K562 (cell line): Measurements from ENCODE around the gene FOXR1. TPM values are rescaled to one million over a fixed set of nuclear protein-coding genes. Genes with fewer than 3 reads are reported as not detected.
A peak's percentile ranks its signal among the peaks of the same experiment; 100 is the strongest.

ENCODE experiments used
- BMI1 ChIP-seq: fragments of 150-350 bp; IDR thresholded peaks from 2 replicates; pipeline ENCODE4 v1.6.1; 2014; ENCODE audit warnings: low read length
- C11orf30 ChIP-seq: fragments of 450-650 bp; IDR thresholded peaks from 2 replicates; pipeline ENCODE4 v1.6.1; 2016; ENCODE audit warnings: low read depth, mild to moderate bottlenecking
- KLF13 ChIP-seq: fragments of 450-650 bp; IDR thresholded peaks from 2 replicates; pipeline ENCODE4 v1.6.1; 2016; ENCODE audit warnings: missing genetic modification characterization, low read depth, mild to moderate bottlenecking, missing compliant biosample characterization, moderate library complexity, borderline replicate concordance
- XRCC4 ChIP-seq: IDR thresholded peaks from one replicate; pipeline ENCODE4 v1.6.1; 2011; ENCODE audit not compliant: insufficient read depth, insufficient read length; ENCODE audit errors: extremely low read depth
- ZNF140 ChIP-seq: fragments of 250-450 bp; sonication (Bioruptor Pico); IDR thresholded peaks from 2 replicates; pipeline ENCODE4 v1.8.0; 2021; ENCODE audit warnings: moderate library complexity, mild to moderate bottlenecking, inconsistent platforms
- ZNF316 ChIP-seq: fragments of 450-650 bp; IDR thresholded peaks from 2 replicates; pipeline ENCODE4 v1.6.1; 2016
- polyA plus RNA-seq, 8 experiments: library from polyadenylated mRNA; depleted of rRNA in 4 of 8; stranded (reverse) in 5 of 8; unstranded in 3 of 8; fragments of >200 nt; fragmentation: Nextera tagmentation in 2 of 8; fragmentation: Illumina TruSeq in 1 of 8; extraction: Ambion mirVana in 2 of 8; extraction: Trizol in 1 of 8; gene quantifications; 2 replicates each; pipeline versions ENCODE4 v1.2.1 to v1.2.3, GENCODE V29; 2011 to 2014; ENCODE audit warnings: inconsistent platforms in 1 of 8, missing spikeins in 1 of 8
- total RNA-seq, 7 experiments: library from RNA; depleted of rRNA in 6 of 7; stranded (reverse); fragments of >200 nt in 6 of 7; fragmentation: Illumina TruSeq in 2 of 7; extraction: Trizol in 2 of 7; gene quantifications; 2 replicates each; pipeline versions ENCODE4 v1.2.1 to v1.2.3, GENCODE V29; 2011 to 2021; ENCODE audit warnings: low replicate concordance in 1 of 7
- TF ChIP-seq, protein P1 (sequence below): fragments of 250-450 bp; sonication (Bioruptor Pico); IDR thresholded peaks from 2 replicates; pipeline ENCODE4 v1.5.0; 2020; ENCODE audit warnings: mild to moderate bottlenecking, borderline replicate concordance
- TF ChIP-seq, protein P2 (sequence below): fragments of 250-450 bp; sonication (Bioruptor Pico); IDR thresholded peaks from 2 replicates; pipeline ENCODE4 v1.6.1; 2021; ENCODE audit warnings: mild to moderate bottlenecking
- TF ChIP-seq, protein P3 (sequence below): fragments of 250-450 bp; sonication (Bioruptor Pico); IDR thresholded peaks from 2 replicates; pipeline ENCODE4 v1.8.0; 2021; ENCODE audit warnings: mild to moderate bottlenecking, moderate library complexity

The FOXR1 gene
- total and polyA plus RNA-seq, 9 of the 15 experiments (the other 6 are each of a cell fraction or from before 2014, with no cell fraction given): not detected

DNA sequence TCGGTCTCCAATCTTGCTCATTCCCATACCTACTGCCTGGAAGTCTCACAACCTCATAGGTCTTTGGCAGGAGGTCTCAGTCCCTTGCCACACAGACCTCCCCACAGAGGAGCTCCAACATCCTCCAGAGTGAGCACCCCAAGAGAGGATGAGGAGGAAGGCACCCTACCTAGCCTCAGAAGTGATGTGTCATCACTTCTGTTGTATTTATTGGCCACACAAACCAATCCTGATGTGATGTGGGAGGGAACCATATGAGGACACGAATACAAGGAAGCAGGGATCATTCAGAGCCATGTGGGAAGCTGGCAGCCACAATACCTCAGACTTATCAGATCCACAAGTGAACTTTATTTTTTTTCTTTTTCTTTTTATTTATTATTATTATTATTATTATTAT lies 24.5 kb upstream of the FOXR1 start (continued):
- TF ChIP-seq ZNF316 (peak; percentile 62; the same call in 1 of the 2 replicates), BMI1 (no peak), XRCC4 (no peak), ZNF140 (CRISPR knock-in tag) (no peak), KLF13 (tag) (no peak), C11orf30 (0 out of 2 replicates have a peak, but pooled peaks have one; percentile 29)
- TF ChIP-seq, protein P1, sequence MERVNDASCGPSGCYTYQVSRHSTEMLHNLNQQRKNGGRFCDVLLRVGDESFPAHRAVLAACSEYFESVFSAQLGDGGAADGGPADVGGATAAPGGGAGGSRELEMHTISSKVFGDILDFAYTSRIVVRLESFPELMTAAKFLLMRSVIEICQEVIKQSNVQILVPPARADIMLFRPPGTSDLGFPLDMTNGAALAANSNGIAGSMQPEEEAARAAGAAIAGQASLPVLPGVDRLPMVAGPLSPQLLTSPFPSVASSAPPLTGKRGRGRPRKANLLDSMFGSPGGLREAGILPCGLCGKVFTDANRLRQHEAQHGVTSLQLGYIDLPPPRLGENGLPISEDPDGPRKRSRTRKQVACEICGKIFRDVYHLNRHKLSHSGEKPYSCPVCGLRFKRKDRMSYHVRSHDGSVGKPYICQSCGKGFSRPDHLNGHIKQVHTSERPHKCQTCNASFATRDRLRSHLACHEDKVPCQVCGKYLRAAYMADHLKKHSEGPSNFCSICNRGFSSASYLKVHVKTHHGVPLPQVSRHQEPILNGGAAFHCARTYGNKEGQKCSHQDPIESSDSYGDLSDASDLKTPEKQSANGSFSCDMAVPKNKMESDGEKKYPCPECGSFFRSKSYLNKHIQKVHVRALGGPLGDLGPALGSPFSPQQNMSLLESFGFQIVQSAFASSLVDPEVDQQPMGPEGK (CRISPR knock-in tag): no peak
- TF ChIP-seq, protein P2, sequence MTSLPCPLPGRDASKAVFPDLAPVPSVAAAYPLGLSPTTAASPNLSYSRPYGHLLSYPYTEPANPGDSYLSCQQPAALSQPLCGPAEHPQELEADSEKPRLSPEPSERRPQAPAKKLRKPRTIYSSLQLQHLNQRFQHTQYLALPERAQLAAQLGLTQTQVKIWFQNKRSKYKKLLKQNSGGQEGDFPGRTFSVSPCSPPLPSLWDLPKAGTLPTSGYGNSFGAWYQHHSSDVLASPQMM: no peak
- TF ChIP-seq, protein P3, sequence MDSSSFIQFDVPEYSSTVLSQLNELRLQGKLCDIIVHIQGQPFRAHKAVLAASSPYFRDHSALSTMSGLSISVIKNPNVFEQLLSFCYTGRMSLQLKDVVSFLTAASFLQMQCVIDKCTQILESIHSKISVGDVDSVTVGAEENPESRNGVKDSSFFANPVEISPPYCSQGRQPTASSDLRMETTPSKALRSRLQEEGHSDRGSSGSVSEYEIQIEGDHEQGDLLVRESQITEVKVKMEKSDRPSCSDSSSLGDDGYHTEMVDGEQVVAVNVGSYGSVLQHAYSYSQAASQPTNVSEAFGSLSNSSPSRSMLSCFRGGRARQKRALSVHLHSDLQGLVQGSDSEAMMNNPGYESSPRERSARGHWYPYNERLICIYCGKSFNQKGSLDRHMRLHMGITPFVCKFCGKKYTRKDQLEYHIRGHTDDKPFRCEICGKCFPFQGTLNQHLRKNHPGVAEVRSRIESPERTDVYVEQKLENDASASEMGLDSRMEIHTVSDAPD (CRISPR knock-in tag): no peak
